Activated T-cell treated with anti-CD3 and anti-CD28 coated beads, Interleukin-2, amount 50 U/mL, for 48 hours (primary cell): Measurements from ENCODE around the gene LSM3.

Experiments
- DNase-seq, 2 experiments: peaks; one replicate each; pipeline ENCODE4 v3.0.0-alpha.2; 2020

Gene LSM3

GRCh38 chr3:14244521-14245247, 66.1 kb downstream of the LSM3 start:
- DNase-seq, result no peak

GRCh38 chr3:14245248-14245639, 66.6 kb downstream of the LSM3 start:
- DNase-seq, result no peak

- DNase-seq, result no peak
Observed at GRCh38 chr3:14245822-14246221, 67.2 kb downstream of the LSM3 start.

- no peak for DNase-seq
Observed at GRCh38 chr3:14246414-14246813, 67.8 kb downstream of the LSM3 start.

GRCh38 chr3:14248477-14248848, 69.8 kb downstream of the LSM3 start:
- no peak for DNase-seq

- no peak for DNase-seq
Observed at GRCh38 chr3:14248849-14249523, 70.4 kb downstream of the LSM3 start.
